ENCODE results near the gene PCNA.

Gene PCNA

GRCh38 chr20:5127859-5128424 is 8.2 kb upstream of the PCNA start:
- peak in 1 of 2 donors; percentile 24 for DNase-seq (ENCODE audit: low read depth in 2 of 2)
- peak overlapping the region; percentile 82 to 84 for H3K4me3 ChIP-seq (replicated peaks in 1 of 2; ENCODE audit: low read depth in 2 of 2, low read length in 2 of 2)
- TF ChIP-seq, protein P1, sequence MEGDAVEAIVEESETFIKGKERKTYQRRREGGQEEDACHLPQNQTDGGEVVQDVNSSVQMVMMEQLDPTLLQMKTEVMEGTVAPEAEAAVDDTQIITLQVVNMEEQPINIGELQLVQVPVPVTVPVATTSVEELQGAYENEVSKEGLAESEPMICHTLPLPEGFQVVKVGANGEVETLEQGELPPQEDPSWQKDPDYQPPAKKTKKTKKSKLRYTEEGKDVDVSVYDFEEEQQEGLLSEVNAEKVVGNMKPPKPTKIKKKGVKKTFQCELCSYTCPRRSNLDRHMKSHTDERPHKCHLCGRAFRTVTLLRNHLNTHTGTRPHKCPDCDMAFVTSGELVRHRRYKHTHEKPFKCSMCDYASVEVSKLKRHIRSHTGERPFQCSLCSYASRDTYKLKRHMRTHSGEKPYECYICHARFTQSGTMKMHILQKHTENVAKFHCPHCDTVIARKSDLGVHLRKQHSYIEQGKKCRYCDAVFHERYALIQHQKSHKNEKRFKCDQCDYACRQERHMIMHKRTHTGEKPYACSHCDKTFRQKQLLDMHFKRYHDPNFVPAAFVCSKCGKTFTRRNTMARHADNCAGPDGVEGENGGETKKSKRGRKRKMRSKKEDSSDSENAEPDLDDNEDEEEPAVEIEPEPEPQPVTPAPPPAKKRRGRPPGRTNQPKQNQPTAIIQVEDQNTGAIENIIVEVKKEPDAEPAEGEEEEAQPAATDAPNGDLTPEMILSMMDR (IDR thresholded peaks at IDR 0.05; ENCODE audit: low read depth, low read length) = no peak

DNA sequence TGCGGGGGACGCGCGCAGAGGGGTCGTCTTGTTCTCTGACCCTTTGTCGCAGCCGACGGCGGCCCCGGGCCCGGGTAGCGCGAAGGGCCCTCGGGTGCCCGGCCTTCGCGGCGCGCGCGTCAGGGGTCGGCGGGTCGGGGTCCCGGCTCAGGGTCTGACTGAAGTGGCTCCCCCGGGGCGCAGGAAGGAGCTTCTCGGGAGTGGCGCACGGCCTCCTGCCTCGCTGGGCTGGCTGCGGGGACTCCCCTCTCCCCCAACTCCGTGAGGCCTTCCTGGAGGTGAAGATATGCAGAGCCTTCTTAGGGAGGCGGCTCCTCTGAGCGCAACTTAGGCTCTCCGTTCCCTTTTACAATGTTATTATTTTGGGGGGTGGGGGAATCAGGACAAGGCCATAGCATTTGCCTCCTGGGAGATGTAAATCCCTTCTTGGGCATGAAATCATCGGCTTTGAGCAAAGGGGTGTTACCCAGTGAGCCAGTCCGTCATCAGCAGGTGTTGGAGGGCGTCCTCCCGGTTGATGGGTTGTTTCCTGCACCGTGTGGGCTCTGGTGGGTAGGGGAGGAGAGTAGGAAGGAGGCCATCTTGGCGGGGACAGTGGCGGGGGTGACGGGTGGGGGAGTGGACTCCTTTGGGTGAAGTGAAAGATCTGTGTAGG is 7.6 kb upstream of the PCNA start:
- TF ChIP-seq, protein P1 (IDR thresholded peaks at IDR 0.05; ENCODE audit: low read depth, low read length) = no peak
- peak; percentile 38 to 54 for DNase-seq (ENCODE audit: low read depth in 2 of 2)
- peak overlapping the region; percentile 82 to 84 for H3K4me3 ChIP-seq (replicated peaks in 1 of 2; ENCODE audit: low read depth in 2 of 2, low read length in 2 of 2)

GRCh38 chr20:5126512-5127203 is 6.9 kb upstream of the PCNA start, which contains the start of gene CDS2:
Gene CDS2 (plus strand): TSS chr20:5127008. CDS start chr20:5127093, 85 bp downstream.
- H3K4me3 ChIP-seq (replicated peaks in 1 of 2; ENCODE audit: low read depth in 2 of 2, low read length in 2 of 2) = peak within 1 kb of the TSS; percentile 82 to 84
- peak; percentile 99 for DNase-seq (ENCODE audit: low read depth in 2 of 2)
- TF ChIP-seq, protein P1 (IDR thresholded peaks at IDR 0.05; ENCODE audit: low read depth, low read length) = peak; percentile 50

DNA sequence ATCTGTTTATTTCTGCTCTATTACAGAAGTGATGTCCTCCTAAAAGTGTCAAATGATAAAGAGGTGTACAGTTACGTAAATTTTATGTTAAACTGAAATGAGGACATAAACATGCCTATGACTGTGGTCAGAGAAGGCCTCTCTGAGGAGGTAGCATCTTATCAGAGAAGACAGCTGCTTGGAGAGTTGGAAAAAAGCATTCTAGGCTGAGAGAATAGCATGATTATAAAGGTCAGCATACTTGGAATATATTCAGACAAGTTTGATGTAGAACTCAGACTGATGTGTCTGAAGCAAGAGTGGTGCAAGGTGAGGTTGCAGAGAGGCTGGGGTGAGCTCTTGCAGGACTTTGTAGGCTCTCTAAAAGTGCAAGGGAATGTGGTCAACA is 3.1 kb upstream of the PCNA start:
- peak in 1 of 2 donors; percentile 21 for DNase-seq (ENCODE audit: low read depth in 2 of 2)
- TF ChIP-seq, protein P1 (IDR thresholded peaks at IDR 0.05; ENCODE audit: low read depth, low read length) = no peak
- H3K4me3 ChIP-seq (replicated peaks in 1 of 2; ENCODE audit: low read depth in 2 of 2, low read length in 2 of 2) = no peak overlapping the region

DNA sequence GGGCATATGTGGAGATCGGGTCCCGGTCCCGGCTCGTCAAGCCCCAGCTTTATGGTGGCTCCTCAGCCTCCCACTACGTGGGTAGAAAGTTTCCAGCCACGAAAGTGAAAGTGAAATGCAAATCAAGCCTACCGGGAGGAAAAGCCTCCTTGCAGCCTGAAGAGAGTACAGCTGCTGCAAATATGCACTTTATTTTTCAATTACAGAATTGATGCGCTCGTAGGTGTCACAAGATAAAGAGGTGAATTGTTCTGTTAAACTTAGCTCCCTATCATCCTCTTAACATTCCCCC is 373 bp upstream of the PCNA start:
- TF ChIP-seq, protein P1 (IDR thresholded peaks at IDR 0.05; ENCODE audit: low read depth, low read length) = no peak
- H3K4me3 ChIP-seq (replicated peaks in 1 of 2; ENCODE audit: low read depth in 2 of 2, low read length in 2 of 2) = peak overlapping the region; percentile 77 to 97
- no peak for DNase-seq (ENCODE audit: low read depth in 2 of 2)

DNA sequence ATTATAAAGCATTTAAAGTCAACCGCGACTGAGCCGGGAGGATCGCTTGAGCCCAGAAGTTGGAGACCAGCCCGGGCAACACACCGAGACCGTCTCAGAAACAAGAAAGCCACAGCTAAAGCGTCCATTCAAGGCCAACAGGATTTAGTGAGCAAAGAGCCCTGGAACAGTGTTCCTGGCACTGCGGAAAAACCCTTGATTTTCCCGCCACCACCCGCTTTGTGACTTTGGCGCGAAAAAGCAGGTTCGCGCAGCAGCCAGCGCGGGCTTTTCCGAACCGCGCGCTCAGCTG is 669 bp downstream of the PCNA start:
- no peak for DNase-seq (ENCODE audit: low read depth in 2 of 2)
- H3K4me3 ChIP-seq (replicated peaks in 1 of 2; ENCODE audit: low read depth in 2 of 2, low read length in 2 of 2) = peak overlapping the region; percentile 77 to 97
- TF ChIP-seq, protein P1 (IDR thresholded peaks at IDR 0.05; ENCODE audit: low read depth, low read length) = no peak

Measured in cardiac fibroblast (primary cell).